GM18505 (cell line): ENCODE measurements around the gene PRR23A.

Experiments
- ATAC-seq: cut with Tn5 transposase; IDR thresholded peaks from one replicate; pipeline ENCODE4 v1.9.1; 2021; ENCODE audit not compliant: unreplicated experiment
- POLR2A ChIP-seq: IDR thresholded peaks from 4 replicates; pipeline ENCODE4 v1.6.1; 2011; ENCODE audit warnings: borderline replicate concordance; ENCODE audit not compliant: insufficient read depth, insufficient read length; ENCODE audit errors: extremely low read depth

PRR23A gene

DNA sequence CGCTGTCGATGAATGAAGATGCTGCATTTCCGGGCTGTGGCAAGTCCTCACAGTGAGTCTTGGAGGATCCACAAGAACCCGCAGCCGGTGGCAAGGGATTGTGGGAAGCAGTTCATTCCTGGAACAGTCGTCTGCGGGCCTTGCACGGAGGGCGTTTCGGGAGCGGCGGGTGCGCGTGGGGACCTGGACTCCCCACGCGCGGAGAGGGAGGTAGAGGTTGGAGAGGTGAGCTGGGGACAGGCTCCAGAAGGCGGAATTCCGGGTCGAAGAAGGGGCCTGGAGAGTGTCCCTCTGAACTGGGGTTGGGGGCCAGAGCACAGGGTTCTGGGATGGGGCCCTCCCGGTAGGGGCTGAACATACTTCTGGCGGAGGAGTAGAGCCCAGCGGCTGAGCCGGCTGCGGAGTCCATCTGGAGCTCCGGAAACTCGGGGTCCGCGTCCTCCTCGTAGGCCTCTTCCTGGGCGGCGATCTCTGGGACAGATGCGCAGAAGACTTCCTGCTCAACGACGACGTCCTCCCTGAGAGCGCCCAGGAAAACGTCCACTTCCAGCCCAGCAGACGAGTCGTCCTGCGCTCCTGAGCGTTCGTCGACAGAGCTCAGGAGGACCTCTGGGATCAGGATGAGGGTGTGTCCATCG, 593 bp downstream of the PRR23A start:
- no peak for TF ChIP-seq POLR2A
- no peak for ATAC-seq

GRCh38 chr3:138995706-138996105, 10.4 kb downstream of the PRR23A start:
- ATAC-seq = no peak
- TF ChIP-seq POLR2A = no peak

DNA sequence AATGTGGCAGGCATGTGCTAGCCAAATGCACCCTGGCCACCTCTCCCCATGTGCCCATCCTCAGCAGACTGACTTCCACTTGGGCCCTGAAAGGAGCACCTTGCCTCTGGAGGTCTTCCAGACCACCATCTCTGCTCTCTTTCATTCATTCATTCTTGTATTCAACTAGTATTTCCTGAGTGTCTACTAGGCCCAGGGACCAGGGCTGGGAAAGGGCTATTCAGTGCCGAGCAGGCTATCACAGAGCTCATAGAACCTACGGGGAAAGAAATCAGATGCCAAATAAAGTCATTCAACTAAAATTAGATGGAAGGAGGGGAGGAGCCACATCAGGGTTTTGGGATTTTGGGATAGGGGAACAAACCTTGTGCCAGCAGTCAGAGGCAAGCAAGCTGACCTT, 18.9 kb downstream of the PRR23A start:
- ATAC-seq = no peak
- TF ChIP-seq POLR2A = no peak

DNA sequence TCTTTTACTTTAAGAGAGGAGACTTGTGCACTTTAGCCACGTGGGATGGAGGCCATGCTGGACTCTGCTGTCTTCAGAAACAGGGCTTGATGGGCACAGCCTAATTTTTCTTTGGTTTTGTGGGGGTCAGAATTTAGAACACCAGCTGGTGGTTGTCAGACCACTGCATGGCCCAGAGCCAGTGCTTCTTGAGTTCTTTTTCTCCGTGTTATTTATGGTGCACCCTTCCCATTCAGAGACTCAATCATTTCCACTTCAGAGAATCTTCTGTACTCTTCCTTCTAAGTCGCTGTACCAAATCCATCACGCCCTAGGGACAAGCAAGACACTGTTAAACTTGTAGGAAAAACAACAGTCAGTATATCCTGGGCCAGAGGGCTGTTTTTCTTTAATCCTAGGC, 20.1 kb downstream of the PRR23A start:
- TF ChIP-seq POLR2A = no peak
- no peak for ATAC-seq

DNA sequence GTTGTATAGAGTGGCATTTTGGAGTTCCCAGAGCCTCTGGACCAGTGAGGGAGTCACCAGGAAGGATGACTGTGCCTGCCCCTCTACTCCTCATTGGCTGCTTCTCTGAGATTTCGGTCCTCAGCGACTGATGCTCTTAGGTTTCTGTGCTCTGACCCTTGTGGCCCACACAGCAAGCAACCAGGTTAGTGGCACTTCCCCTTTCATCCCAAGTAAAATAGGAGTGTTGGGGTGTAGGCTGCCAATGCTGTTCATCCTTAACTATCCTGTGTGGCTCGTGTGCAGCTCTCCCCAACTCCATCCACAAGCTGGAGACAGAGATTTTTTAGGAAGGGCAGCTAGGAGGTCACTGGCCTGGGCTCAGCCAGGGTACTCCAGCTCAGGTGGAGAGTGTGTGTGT, 21.3 kb downstream of the PRR23A start:
- no peak for TF ChIP-seq POLR2A
- ATAC-seq = no peak

GRCh38 chr3:138976047-138976446, 30.0 kb downstream of the PRR23A start:
- no peak for TF ChIP-seq POLR2A
- ATAC-seq = no peak

DNA sequence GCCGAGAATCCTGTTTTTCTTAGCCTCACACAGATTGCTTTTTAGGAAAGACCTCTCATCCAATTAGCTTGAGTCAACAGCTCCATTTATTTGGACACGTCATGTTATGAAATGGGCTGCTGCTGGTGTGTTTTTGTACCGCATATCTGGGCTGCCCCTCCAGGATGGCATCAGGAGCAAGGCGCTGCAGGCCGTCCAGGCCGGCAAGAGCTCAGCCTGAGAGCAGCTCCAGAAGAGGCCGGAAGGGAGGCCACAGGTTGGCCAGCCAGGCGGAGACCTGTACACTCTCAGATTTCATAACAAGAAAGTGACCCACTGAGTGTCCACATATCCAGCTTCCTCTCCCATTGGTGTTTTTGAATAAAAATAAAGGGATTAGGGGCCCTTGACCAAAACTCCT, 30.7 kb downstream of the PRR23A start:
- no peak for TF ChIP-seq POLR2A
- no peak for ATAC-seq

DNA sequence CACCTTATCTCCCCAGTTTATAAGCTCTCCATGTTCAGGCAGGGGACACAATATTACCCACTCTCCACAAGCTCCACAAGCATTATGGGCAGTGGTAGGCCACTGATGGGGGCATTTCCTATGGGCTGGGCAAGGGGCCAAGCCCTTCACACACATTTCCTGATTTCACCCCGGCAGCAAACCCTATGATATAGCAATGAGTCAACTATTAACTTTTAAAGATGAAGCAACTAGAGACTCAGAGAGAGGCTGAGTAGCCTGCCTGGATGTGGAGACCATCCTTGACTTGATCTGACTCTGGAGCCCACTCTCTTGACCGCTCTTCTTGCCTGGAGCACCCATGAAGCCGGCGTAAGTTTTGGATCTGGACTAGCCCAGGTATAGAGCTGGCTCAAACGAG, 31.6 kb downstream of the PRR23A start:
- ATAC-seq = no peak
- TF ChIP-seq POLR2A = no peak

DNA sequence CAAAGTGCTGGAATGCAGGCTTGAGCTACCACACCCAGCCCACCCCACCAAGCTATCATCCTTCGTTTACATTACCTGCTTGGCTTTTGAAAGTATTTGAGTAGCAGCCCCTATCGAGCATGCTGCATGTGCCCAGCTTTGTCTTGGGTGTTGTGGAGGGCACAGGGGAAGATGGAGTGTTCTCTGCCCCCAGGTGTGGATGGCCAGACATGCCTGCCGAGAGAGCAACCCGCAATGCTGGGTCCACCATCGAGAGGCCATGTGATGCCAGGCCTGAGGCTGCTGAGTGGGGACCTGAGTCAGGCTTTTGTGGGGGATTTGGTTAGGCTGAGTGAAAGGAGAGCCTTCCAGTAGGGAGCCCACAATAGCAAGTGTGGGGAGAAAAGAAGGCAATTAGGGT, 33.1 kb downstream of the PRR23A start:
- TF ChIP-seq POLR2A = no peak
- ATAC-seq = no peak

GRCh38 chr3:138971766-138972320, 34.2 kb downstream of the PRR23A start:
- no peak for ATAC-seq
- no peak for TF ChIP-seq POLR2A

DNA sequence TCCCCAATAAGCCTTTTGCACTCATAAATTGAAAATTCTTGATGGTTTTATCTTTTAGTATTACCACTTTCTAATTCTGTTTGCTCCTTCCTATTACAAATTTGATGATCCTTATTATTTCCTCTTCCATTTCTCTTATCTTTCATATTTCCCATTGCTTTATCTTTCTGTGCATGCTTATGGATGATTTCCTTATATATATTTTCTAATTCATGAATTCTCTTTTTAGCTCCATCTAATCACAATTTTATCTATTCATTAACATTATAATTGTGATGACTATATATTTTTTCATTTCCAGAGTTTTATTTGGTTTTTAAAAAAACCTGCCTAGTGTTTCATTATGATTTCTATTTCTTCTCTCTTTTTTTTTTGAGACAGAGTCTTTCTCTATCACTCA, 41.1 kb downstream of the PRR23A start:
- no peak for ATAC-seq

GRCh38 chr3:138964264-138964663, 41.8 kb downstream of the PRR23A start:
- ATAC-seq = no peak
- TF ChIP-seq POLR2A = no peak

More for the DNA sequence above, 41.1 kb downstream of the PRR23A start:
- TF ChIP-seq POLR2A = no peak

DNA sequence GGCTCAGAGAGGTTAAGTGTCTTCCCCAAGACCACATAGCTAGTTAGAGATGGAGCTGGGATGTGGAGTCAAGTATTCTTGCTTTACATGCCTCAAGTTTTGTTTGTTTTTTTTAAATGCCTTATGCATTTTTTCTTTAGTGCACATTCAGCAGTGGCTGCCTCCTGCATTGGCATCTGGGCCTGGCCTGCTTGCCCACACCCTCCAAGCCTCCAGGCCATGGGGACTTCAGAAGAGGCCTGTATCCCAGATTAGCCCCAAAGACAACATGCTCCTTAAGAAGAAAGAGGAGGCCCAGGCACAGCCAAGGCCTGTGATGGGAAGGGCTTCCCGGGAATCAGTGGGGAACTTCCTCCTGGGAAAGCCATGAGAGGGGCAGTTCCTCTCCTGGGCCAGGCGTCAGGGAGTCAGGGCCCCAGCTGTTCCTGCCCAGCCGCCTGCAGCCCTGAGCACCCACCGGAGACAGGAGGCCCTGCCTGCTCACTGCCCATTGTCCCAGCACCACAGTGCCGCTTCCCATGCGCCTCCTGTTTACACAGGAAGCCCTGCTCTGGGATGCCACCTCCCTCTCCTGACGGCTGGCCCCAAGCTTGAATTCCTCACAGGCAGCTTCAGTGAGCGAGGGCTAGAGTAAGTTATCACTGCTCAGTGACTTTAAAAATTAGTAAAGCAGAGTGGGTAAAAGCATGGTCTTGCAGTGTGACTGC, 43.1 kb downstream of the PRR23A start:
- no peak for TF ChIP-seq POLR2A
- ATAC-seq = no peak

GRCh38 chr3:138960417-138960852, 45.6 kb downstream of the PRR23A start:
- ATAC-seq = no peak

More at GRCh38 chr3:138960417-138960852, 45.6 kb downstream of the PRR23A start:
- no peak for TF ChIP-seq POLR2A
